ENCODE data around the gene ANKRD60. TPM values are rescaled to one million over a fixed set of nuclear protein-coding genes. Genes with fewer than 3 reads are reported as not detected.

The ANKRD60 gene
- polyA plus RNA-seq, 1 experiment: not detected

- ChIA-PET POLR2A (interaction anchor here (0.6 kb wide), 1 partner anchor 208 kb away, joined by 3 read pairs; no protein-coding TSS in a partner anchor), CTCF (interaction anchor here (0.9 to 3.7 kb wide), 2 partner anchors 9 to 17 kb away, joined by 4 to 11 read pairs; no protein-coding TSS in a partner anchor)
- H3K27ac ChIP-seq (ENCODE audit: low read depth, low read length): no peak overlapping the region
- H3K27me3 ChIP-seq (ENCODE audit: control insufficient read depth, insufficient read depth, low read length): no peaks in the 10 kb centered on the region
- no peaks in the 10 kb centered on the region for H3K9me3 ChIP-seq (ENCODE audit: control insufficient read depth, insufficient read depth, low read length)
- no peak for DNase-seq (ENCODE audit: low read depth, low spot score)
- TF ChIP-seq CTCF (IDR thresholded peaks at IDR 0.05; ENCODE audit: low read depth, low read length): no peak
- no peak overlapping the region for H3K4me3 ChIP-seq (ENCODE audit: low read depth, low read length)
These were observed 26.4 kb upstream of the ANKRD60 start for GRCh38 chr20:58254890-58255289.

DNA sequence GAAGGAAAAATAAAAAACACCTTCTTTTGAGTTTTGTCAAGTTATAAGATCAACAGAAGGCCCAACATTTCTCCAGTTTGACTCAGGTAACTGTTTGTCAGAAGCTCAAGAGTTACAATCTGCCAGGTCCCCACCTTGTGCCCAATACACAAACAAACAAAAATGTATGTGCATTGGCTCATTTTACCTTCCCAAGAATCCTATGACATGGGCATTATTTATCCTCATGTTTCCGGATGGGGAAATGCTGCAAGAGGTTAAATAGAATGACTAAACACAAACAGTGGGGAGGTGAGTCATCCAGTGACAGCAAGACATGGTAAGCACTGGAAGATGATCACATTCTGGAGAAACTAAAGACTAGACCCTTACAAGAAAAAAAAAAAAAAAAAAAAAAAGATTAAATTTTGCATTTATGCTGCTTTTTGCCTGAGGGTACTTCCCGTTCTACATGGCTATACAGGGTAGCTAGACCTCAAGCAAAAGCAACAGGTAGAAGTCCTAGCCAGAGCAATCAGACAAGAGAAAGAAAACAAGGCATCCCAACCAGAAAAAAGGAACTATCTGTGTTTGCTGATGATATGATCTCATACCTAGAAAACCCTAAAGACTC, 23.6 kb upstream of the ANKRD60 start:
- Histone ChIP-seq H3K9me3 (ENCODE audit: control insufficient read depth, insufficient read depth, low read length) (no peaks in the 10 kb centered on the region), H3K27me3 (ENCODE audit: control insufficient read depth, insufficient read depth, low read length) (no peaks in the 10 kb centered on the region), H3K4me3 (ENCODE audit: low read depth, low read length) (no peak overlapping the region), H3K27ac (ENCODE audit: low read depth, low read length) (peak overlapping the region; percentile 76)
- ChIA-PET POLR2A (interaction anchor here (0.5 kb wide), 1 partner anchor 1472 kb away, joined by 5 read pairs; no protein-coding TSS in a partner anchor), CTCF (interaction anchor here (0.8 kb wide), 1 partner anchor 9 kb away, joined by 3 read pairs; no protein-coding TSS in a partner anchor)
- no peak for TF ChIP-seq CTCF (IDR thresholded peaks at IDR 0.05; ENCODE audit: low read depth, low read length)
- DNase-seq (ENCODE audit: low read depth, low spot score): peak; percentile 74

GRCh38 chr20:58251348-58251978, 23.0 kb upstream of the ANKRD60 start:
- ChIA-PET POLR2A (interaction anchor here (0.5 kb wide), 1 partner anchor 1471 kb away, joined by 5 read pairs; no protein-coding TSS in a partner anchor), CTCF (interaction anchor here (0.8 kb wide), 1 partner anchor 8 kb away, joined by 3 read pairs; no protein-coding TSS in a partner anchor)
- Histone ChIP-seq H3K9me3 (ENCODE audit: control insufficient read depth, insufficient read depth, low read length) (no peaks in the 10 kb centered on the region), H3K27me3 (ENCODE audit: control insufficient read depth, insufficient read depth, low read length) (no peaks in the 10 kb centered on the region), H3K27ac (ENCODE audit: low read depth, low read length) (peak overlapping the region; percentile 76), H3K4me3 (ENCODE audit: low read depth, low read length) (no peak overlapping the region)
- no peak for DNase-seq (ENCODE audit: low read depth, low spot score)
- TF ChIP-seq CTCF (IDR thresholded peaks at IDR 0.05; ENCODE audit: low read depth, low read length): no peak

GRCh38 chr20:58246346-58246745, 17.9 kb upstream of the ANKRD60 start:
- Histone ChIP-seq H3K27me3 (ENCODE audit: control insufficient read depth, insufficient read depth, low read length) (no peaks in the 10 kb centered on the region), H3K9me3 (ENCODE audit: control insufficient read depth, insufficient read depth, low read length) (no peaks in the 10 kb centered on the region), H3K27ac (ENCODE audit: low read depth, low read length) (no peak overlapping the region), H3K4me3 (ENCODE audit: low read depth, low read length) (no peak overlapping the region)
- TF ChIP-seq CTCF (IDR thresholded peaks at IDR 0.05; ENCODE audit: low read depth, low read length): peak; percentile 43
- DNase-seq (ENCODE audit: low read depth, low spot score): no peak
- ChIA-PET CTCF (interaction anchor here (0.5 to 3.4 kb wide), 7 partner anchors 9 to 651 kb away, joined by 3 to 14 read pairs (median 4); partner anchors contain the start of gene STX16), POLR2A (no interaction called here)

- CTCF ChIA-PET: interaction anchor here (0.9 to 3.4 kb wide), 7 partner anchors 8 to 652 kb away, joined by 3 to 14 read pairs (median 4); partner anchors contain the start of gene STX16
- POLR2A ChIA-PET: no interaction called here
- Histone ChIP-seq H3K4me3 (ENCODE audit: low read depth, low read length) (no peak overlapping the region), H3K27me3 (ENCODE audit: control insufficient read depth, insufficient read depth, low read length) (no peaks in the 10 kb centered on the region), H3K27ac (ENCODE audit: low read depth, low read length) (no peak overlapping the region), H3K9me3 (ENCODE audit: control insufficient read depth, insufficient read depth, low read length) (no peaks in the 10 kb centered on the region)
- no peak for DNase-seq (ENCODE audit: low read depth, low spot score)
- no peak for TF ChIP-seq CTCF (IDR thresholded peaks at IDR 0.05; ENCODE audit: low read depth, low read length)
These were observed 17.5 kb upstream of the ANKRD60 start for GRCh38 chr20:58245931-58246330.
